Upper lobe of left lung (tissue), 6 donors: ENCODE data around the gene TAS2R8. TPM values are rescaled to one million over a fixed set of nuclear protein-coding genes. Genes with fewer than 3 reads are reported as not detected.

Experiments
- ATAC-seq, 2 donors: fragments of 200-7000 bp; cut with Tn5 transposase; one replicate each; pipeline ENCODE4 v1.9.1; 2022; ENCODE audit warnings: mild to moderate bottlenecking in 2 of 2, moderate library complexity in 2 of 2; ENCODE audit not compliant: low FRiP score in 2 of 2
- DNase-seq, 2 donors: peaks; one replicate each; pipeline ENCODE4 v3.0.0-alpha.2; 2019 to 2020
- H3K27ac ChIP-seq, 4 donors: fragments of 200-600 bp; sonication (generic); one replicate each; pipeline ENCODE4 v1.5.1; 2016 to 2019
- H3K27me3 ChIP-seq, 4 donors: fragments of 200-600 bp; sonication (generic); one replicate each; pipeline ENCODE4 v1.5.1; 2017 to 2019
- H3K36me3 ChIP-seq, 4 donors: fragments of 200-600 bp; sonication (generic); one replicate each; pipeline ENCODE4 v1.5.1; 2016 to 2019
- H3K4me1 ChIP-seq, 4 donors: fragments of 200-600 bp; sonication (generic); one replicate each; pipeline ENCODE4 v1.5.1; 2018 to 2019
- H3K4me3 ChIP-seq, 4 donors: fragments of 200-600 bp; sonication (generic); one replicate each; pipeline ENCODE4 v1.5.1; 2017 to 2019; ENCODE audit warnings: mild to moderate bottlenecking in 2 of 4, moderate library complexity in 1 of 4
- H3K9me3 ChIP-seq, 4 donors: fragments of 200-600 bp; sonication (generic); one replicate each; pipeline ENCODE4 v1.5.1; 2018 to 2019
- CTCF ChIP-seq, 6 experiments: fragments of 450-650 bp in 4 of 6; fragments of 200-600 bp in 2 of 6; sonication (generic) in 2 of 6; IDR thresholded peaks; one replicate each; pipeline ENCODE4 v1.5.1; 2016 to 2019; ENCODE audit warnings: antibody characterized with exemption in 6 of 6
- EP300 ChIP-seq, 4 donors: sonication (generic); formaldehyde crosslinking; IDR thresholded peaks; one replicate each; pipeline ENCODE4 v1.5.1; 2017; ENCODE audit warnings: antibody characterized with exemption in 4 of 4, control low read depth in 2 of 4
- POLR2A ChIP-seq, 4 donors: fragments of 450-650 bp; IDR thresholded peaks; one replicate each; pipeline ENCODE4 v1.5.1; 2016 to 2017; ENCODE audit warnings: antibody characterized with exemption in 4 of 4, mild to moderate bottlenecking in 2 of 4
- POLR2AphosphoS5 ChIP-seq, 2 donors: sonication (generic); formaldehyde crosslinking; IDR thresholded peaks; one replicate each; pipeline ENCODE4 v1.5.1; 2017; ENCODE audit warnings: antibody characterized with exemption in 2 of 2
- WGBS, 2 donors: methylation state at CpG; one replicate each; pipeline ENCODE4 v1.1.5; 2017 to 2018; 5-methylcytosine and 5-hydroxymethylcytosine counted together
- small RNA-seq, 4 donors: library from RNA; depleted of rRNA; stranded (forward); fragments of <200 nt; gene quantifications; one replicate each; pipeline ENCODE3, GENCODE V24; 2016
- total RNA-seq, 6 donors: library from RNA; depleted of rRNA in 4 of 6; stranded (reverse); fragments of >200 nt in 4 of 6; gene quantifications; one replicate each; pipeline versions ENCODE4 v1.1.0 to v1.2.1, GENCODE V29; 2016 to 2021
- donor health status: DM: no; HTN: no; CAD: no; lungs with moderate emphysema.
- donor health status: DM: no; HTN: yes; CAD: no; lungs with severe emphysema.

The TAS2R8 gene
- total RNA-seq, 6 donors from 2014 or later: not detected

DNA sequence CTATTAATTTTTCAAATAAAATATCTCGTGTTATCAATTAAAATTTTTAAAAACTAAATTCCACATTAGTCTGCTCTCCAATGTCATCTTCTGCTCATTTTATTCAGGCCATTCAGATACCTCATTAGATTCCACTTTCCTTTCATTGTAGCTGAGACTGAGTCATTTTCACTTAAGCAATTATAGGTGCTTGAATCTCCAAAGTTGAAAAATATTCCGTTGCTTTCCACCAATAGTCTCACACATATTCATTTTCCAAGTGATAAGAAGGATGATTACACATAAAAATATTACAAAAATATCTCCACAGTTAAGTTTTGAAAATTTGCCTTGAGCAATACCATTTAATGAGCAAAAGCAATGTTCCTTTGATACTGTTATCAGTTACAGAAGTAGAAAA lies 47.4 kb downstream of the TAS2R8 start:
- Histone ChIP-seq H3K9me3 (peaks cover 8 to 16% (median 13%) of the 10 kb centered on the region in 4 donors), H3K4me1 (no peaks in the 10 kb centered on the region), H3K27me3 (no peaks in the 10 kb centered on the region), H3K27ac (no peak overlapping the region), H3K36me3 (no peaks in the 10 kb centered on the region), H3K4me3 (no peak overlapping the region)
- TF ChIP-seq POLR2A (IDR thresholded peaks at IDR 0.05) (no peak), POLR2AphosphoS5 (IDR thresholded peaks at IDR 0.05) (no peak), EP300 (IDR thresholded peaks at IDR 0.05) (no peak), CTCF (IDR thresholded peaks at IDR 0.05) (no peak)
- ATAC-seq (no peak), DNase-seq (no peak)
- WGBS, 2 donors: 22 to 32% methylated on average over 2 of the region's 2 CpGs

DNA sequence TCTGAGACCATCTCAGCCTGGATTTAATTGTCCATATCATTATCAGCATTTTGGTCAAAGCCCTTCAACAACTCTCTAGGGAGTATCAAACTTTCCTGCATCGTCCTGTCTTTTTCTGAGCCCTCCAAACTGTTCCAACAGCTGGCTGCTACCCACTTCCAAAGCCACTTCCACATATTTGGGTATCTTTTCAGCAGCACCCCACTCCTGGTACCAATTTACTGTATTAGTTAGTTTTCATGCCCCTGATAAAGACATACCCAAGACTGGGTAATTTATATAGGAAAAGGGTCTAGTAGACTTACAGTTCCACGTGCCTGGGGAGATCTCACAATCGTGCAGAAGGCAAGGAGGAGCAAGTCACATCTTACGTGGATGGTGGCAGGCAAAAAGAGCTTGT lies 50.9 kb downstream of the TAS2R8 start:
- ATAC-seq (no peak), DNase-seq (no peak)
- WGBS, 2 donors: 85 to 90% methylated on average over 4 of the region's 4 CpGs
- Histone ChIP-seq H3K4me1 (no peaks in the 10 kb centered on the region), H3K27me3 (no peaks in the 10 kb centered on the region), H3K9me3 (peaks cover 8 to 16% (median 13%) of the 10 kb centered on the region in 4 donors), H3K36me3 (no peaks in the 10 kb centered on the region), H3K27ac (no peak overlapping the region), H3K4me3 (no peak overlapping the region)
- no peak for TF ChIP-seq POLR2A (IDR thresholded peaks at IDR 0.05)
- TF ChIP-seq POLR2AphosphoS5 (IDR thresholded peaks at IDR 0.05): no peak
- no peak for TF ChIP-seq CTCF (IDR thresholded peaks at IDR 0.05)
- TF ChIP-seq EP300 (IDR thresholded peaks at IDR 0.05): no peak

Small RNAs within 50 kb of the gene (small RNA-seq; reads per million reads assigned to genes)
- gene PRR4: 0 reads per million in 4 donors

Other genes with a start within 250 kb of the TAS2R8 start
- 10 to 100 TPM in 5 of 6 donors, 1 to 10 TPM in 1; 7.8 to 21.0 (median 13.7) TPM for gene MAGOHB, start 193.7 kb downstream of the TAS2R8 start, total RNA-seq
- gene STYK1, start 133.2 kb downstream of the TAS2R8 start, total RNA-seq: 10 to 100 TPM in 1 of 6 donors, 1 to 10 TPM in 4, under 1 TPM in 1; 0.30 to 21.9 (median 1.1) TPM
- gene YBX3, start 84.0 kb downstream of the TAS2R8 start, total RNA-seq: 100 to 1,000 TPM; 216 to 360 (median 287) TPM
- under 1 TPM in 1 of 6 donors, not detected in 5; 0.98 TPM for gene TAS2R7, start 4.7 kb downstream of the TAS2R8 start, total RNA-seq
- gene TAS2R9, start 2.9 kb upstream of the TAS2R8 start, total RNA-seq: not detected
- gene TAS2R10, start 19.1 kb upstream of the TAS2R8 start, total RNA-seq: 1 to 10 TPM in 1 of 6 donors, under 1 TPM in 2, not detected in 3; 0.29 to 4.4 (median 0.46) TPM
- 10 to 100 TPM in 2 of 6 donors, 1 to 10 TPM in 3, under 1 TPM in 1; 0.71 to 34.6 (median 2.5) TPM for gene PRR4, start 42.2 kb upstream of the TAS2R8 start, total RNA-seq
- gene PRH1, start 77.0 kb upstream of the TAS2R8 start, total RNA-seq: 10 to 100 TPM in 5 of 6 donors, 1 to 10 TPM in 1; 6.5 to 43.9 (median 34.4) TPM
- gene TAS2R13, start 102.3 kb upstream of the TAS2R8 start, total RNA-seq: 1 to 10 TPM in 4 of 6 donors, under 1 TPM in 2; 0.61 to 6.8 (median 2.5) TPM
- gene PRH2, start 122.0 kb upstream of the TAS2R8 start, total RNA-seq: under 1 TPM in 1 of 6 donors, not detected in 5; 0.63 TPM
- gene TAS2R14, start 132.0 kb upstream of the TAS2R8 start, total RNA-seq: 10 to 100 TPM in 1 of 6 donors, 1 to 10 TPM in 4, under 1 TPM in 1; 0.94 to 12.7 (median 2.8) TPM
- 1 to 10 TPM in 4 of 6 donors, under 1 TPM in 1, not detected in 1; 0.67 to 6.2 (median 1.8) TPM for gene TAS2R50, start 179.6 kb upstream of the TAS2R8 start, total RNA-seq
- 1 to 10 TPM in 5 of 6 donors, under 1 TPM in 1; 0.84 to 6.3 (median 2.4) TPM for gene TAS2R20, start 191.0 kb upstream of the TAS2R8 start, total RNA-seq
- 10 to 100 TPM in 2 of 6 donors, 1 to 10 TPM in 4; 1.2 to 17.8 (median 4.0) TPM for gene TAS2R19, start 215.3 kb upstream of the TAS2R8 start, total RNA-seq
- 1 to 10 TPM in 5 of 6 donors, under 1 TPM in 1; 0.81 to 9.5 (median 3.5) TPM for gene TAS2R31, start 224.1 kb upstream of the TAS2R8 start, total RNA-seq